NCI-H345 treated with DMSO at 0.1 percent for 48 hours (cell line): ENCODE data around the gene CALU.

Experiments
- DNase-seq: peaks from one replicate; lab custom pipeline; 2025; ENCODE audit not compliant: unreplicated experiment; lab: John Stamatoyannopoulos, UW

Gene CALU

DNA sequence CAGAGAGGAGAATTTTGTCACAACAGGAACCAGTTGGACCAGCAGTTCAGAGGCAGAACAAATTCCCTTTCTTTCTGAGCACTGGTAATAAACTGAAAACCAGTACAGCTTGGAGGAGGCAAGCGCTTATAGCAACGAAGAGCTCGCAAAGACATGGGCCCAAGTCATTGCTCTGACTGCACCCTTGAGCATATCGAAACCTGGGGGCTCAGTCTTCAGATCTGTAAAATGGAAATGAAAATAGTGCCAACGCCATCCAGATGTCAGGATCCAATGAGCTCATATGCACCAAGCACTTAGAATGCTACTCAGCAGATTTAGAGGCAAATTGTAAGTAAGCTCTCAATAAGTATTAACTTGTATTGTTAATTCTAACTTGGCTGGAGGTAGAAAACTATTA lies 14.4 kb upstream of the CALU start:
- no peak for DNase-seq

DNA sequence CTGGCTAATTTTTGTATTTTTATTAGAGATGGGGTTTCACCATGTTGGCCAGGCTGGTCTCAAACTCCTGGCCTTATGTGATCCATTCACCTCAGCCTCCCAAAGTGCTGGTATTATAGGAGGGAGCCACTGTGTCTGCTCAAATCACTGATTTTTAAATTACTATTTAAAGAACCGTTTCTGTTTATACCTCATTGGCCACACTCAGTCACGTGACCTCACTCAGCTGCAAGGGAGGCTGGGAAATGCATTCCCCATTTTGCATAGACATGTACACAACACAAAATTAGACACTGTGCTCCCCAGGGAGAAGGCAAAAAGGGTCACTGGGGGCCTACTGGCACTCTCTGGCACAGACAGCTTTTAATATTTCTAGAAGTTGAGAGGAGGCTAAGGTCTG lies 13.6 kb upstream of the CALU start:
- DNase-seq = no peak

DNA sequence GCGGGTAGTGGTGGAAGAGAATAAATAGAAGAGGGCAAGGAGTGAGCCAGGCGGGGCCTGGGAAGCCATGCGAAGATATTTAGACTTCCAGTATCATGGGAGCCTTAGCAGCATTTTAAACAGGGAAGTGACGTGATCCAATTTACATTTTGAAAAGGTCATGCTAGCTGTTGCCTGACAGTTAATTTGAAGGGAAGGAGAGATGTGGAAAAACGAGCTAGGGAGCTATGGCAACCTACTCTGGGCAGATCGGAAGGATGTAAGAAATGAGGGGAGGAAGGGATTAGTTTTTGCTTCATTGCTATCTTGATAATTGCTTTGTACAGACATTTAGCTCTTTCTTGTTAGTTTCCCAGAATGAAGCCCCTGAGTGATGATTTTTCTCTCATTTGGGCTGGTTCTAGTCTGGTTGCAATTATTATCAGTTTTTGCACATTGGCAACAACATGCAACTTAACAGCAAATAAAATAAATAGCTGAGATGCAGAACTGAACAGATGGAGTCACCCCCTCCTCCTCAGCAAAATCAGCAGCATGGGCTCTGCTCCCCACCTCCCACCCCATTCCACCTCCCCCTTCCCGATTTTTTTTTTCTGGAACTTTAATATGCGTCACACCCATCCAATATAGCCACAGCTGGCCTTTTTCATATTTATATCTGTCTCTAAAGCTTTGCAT lies 13.0 kb upstream of the CALU start:
- DNase-seq = no peak

DNA sequence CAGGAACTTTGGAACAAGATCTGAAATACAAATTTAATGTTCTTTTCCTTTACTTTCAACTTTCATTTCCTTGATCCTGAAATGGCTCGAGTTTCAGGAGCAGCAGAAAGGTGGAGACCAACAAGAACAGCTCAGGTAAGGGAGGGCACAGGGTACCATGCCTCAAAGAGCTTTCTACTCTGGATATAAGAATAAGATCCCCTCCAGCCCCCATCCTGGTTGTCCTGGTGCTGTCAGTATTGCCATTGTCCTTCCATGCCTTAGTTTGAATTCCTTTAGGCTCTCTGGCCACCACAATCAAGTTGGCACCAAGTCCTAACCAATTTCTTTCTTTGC lies 12.5 kb upstream of the CALU start:
- no peak for DNase-seq

DNA sequence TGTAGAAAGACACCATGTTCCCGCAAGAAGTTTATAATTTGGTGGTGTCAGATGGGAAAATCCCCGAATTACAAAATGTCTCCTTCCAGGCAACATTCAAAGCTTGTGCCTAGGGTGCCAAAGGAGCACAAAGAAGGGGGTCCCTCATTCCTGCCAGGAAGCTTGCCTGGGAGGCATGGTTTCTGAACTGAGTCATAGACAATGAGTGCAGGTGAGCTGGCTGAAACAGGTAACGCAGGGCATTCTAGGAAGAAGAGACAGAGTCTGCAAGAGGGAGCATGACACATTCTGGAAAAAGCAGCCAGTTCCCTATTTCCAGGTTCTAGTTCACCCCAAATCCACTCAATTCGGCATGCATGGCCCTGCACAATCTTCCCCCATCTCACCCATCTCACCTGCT lies 11.9 kb upstream of the CALU start:
- DNase-seq = no peak

DNA sequence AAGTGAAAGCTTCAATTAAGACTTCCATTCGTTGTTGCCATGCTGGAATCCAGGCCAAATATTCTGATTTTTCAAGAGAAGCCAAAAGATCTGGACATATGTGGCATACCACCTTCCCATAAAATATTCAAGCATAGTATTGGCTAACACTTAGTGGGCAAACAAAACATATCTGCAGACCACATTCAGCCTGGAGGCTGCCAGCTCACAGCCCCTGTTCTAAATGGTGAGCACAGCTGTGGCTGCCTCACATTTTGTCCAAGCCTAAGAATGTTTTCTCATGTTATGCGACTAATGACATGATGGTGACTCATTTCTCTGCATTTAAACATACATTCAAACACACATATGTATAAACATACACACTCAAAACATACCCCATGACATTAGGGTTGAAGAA lies 10.6 kb upstream of the CALU start:
- no peak for DNase-seq

DNA sequence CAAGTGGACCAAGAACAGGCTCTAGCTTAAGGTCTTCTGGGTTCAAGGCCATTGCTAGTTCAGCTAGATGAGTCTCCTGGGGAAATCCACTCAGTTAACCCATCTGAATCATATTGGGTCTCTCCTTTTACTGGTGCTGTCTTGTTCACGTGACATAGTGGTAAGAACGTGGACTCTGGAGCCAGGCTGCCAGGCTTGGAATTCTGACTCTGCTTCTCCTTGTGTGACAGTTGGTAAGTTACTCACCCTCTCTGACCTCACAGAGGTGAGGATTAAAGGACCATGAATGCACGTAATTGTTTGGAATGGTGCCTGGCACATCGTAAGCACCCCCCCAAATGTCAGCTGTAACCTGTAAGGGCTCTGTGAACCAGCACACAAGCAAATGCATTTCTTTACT lies 9.7 kb upstream of the CALU start:
- no peak for DNase-seq

DNA sequence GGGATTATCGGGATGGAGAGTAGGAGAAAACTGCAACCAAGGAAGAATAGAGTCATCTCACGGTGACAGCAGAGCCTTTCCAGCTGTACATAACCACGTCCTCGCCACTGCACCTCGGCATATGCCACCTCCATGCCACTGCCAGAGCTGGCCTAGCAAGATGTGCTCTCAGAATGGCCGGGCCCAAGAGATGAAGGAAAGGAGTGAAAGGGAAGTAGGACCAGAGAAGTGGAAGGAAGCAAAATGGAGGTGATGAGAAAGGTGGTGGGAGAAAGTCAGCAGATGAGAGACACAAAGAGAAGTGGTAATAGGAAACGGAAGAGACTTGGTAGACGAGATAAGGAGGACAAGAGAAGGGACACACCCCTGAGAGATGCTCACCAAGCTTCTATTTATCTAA lies 8.0 kb upstream of the CALU start:
- DNase-seq = no peak

DNA sequence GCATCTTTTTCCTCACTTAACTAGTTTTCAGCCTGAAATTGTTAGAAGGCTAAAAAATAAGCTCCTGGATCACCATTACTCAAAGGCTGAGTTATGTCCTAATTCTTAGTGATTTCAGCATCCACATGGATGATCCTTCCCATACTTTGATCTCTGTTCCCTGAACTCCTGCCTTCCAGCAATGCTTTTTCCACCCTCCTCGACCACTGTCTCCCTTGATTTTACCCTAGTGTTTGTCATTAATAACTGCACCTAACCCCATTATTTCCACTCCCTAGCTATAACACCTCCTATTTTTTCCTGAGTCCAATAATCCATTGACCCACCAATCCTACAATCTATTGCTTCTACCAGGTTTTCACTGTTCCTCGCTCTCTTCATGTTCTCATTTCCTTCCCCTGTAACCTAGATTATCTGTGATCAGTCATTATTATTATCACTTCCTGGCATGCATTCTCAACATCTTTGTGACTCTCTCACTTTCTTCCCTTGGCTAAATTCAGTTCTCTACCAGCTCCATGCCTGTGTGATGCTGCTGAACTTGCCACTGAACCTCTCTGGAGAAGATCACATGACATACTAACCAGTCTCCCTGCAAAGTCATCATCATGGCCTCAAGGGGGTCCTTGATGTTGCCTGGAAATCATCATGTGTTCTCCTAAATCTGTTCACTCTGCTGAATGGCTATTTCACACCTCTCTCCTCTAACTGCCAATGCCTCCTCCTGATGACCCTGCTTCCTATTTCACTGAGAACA lies 6.5 kb upstream of the CALU start:
- DNase-seq = no peak

DNA sequence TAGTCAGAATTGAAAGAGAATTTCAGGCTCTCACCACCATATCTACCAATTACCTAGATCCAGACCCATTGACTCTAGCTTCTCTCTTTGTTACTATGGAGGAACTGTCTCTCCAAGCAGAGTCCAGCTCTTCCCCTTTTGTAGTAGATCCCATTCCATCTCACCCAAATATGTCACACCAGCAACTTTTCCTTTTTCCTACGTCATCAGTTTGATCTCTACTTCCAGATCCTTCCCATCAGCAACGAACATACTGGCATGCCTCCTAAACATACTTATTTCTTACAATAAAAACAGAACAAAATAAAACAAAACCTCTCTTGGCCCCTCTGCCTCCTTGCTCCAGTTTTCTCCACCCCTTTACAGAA lies 5.9 kb upstream of the CALU start:
- no peak for DNase-seq

DNA sequence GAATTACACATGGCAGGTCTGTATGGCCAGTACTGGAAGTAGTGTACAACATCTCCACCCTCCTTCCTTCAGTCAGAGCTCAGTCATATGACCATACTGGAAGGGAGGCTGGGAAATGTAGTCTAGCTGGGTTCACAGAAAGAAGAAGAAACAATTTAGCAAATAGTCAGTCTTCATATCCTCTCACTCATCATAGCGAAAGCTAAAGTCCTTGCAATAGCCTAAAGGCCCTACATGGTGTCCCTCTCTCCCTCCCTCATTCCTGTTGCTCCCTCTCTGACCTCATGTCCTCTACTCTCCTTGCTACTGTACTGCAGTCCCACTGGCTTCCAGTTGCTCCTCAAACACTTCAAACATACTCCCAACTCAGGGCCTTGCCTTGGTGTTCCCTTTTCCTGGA lies 4.3 kb upstream of the CALU start:
- DNase-seq = no peak

DNA sequence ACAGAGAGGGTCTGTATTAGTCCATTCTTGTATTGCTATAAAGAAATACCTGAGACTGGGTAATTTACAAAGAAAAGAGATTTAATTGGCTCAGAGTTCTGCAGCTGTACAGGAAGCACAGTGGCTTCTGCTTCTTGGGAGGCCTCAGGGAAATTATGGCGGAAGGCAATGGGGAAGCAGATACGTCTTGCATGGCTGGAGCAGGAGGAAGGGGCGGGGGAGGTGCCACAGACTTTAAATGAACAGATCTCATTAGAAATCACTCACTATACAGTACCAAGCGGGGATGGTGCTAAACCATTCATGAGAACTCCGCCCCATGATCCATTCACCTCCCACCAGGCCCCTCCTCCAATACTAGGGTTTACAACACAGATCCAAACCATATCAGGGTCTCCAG lies 3.7 kb upstream of the CALU start:
- no peak for DNase-seq

DNA sequence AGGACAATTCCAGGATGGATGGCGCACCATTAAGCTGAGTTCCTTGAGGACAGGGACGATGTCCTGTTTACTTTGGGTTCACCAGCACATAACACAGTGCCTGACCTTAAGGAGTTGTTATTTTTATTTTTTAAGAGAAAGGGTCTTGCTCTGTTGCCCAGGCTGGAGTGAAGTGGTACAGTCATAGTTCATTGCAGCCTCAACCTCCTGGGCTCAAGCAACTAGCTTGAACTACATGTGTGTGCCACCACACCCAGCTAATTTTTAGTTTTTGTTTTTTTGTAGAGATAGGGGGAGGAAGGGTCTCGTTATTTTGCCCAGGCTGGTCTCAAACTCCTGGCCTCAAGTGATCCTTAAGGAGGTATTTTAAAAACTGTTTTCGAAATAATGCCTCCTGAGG lies 1.7 kb upstream of the CALU start:
- DNase-seq = no peak

DNA sequence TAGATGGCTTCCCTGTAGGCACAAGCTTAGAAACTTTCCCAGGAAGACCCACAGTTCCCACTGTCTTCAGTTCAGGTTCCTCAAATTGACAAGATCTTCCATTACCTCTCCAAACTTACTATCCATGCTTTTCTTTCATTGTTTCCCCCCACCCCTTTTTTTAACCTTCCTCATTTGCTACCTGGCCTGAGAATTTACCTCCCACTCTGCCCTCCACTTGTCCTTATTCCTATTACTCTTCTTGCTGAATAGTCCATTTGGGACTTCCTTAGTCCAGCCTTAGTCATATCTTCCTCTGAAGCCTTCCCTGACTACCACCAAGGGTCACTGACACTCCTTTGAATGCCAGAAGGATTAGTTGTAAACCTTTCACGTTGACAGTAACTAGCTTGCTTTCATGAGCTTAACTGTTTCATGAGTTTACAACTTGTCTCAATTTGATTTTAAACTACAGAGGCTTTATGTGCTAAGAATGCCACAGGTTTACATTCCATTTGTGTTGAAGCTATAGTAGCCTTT lies 1.2 kb upstream of the CALU start:
- no peak for DNase-seq

DNA sequence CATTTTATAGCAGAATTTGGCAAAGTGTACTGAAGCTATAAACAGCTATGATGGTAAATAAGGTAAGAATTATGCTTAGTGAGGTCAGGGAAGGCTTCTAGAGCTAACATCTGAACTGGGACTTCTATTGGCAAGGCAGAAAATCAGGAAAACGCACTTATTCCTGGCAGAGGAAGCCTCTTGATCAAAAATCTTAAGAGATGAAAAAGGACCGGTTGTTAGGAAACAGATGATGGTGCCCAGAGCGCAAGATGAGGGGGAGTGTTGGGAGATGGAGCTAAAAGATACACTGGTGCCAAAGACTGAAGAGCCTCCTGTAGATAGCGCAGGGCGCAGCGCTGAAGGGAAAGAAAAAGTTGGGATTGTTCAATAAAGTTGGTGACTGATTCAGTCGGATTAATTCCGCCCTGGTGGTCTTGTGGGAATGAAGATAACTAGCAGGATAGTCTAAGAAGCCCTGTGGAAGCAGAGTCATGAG lies 550 bp upstream of the CALU start:
- DNase-seq = no peak

DNA sequence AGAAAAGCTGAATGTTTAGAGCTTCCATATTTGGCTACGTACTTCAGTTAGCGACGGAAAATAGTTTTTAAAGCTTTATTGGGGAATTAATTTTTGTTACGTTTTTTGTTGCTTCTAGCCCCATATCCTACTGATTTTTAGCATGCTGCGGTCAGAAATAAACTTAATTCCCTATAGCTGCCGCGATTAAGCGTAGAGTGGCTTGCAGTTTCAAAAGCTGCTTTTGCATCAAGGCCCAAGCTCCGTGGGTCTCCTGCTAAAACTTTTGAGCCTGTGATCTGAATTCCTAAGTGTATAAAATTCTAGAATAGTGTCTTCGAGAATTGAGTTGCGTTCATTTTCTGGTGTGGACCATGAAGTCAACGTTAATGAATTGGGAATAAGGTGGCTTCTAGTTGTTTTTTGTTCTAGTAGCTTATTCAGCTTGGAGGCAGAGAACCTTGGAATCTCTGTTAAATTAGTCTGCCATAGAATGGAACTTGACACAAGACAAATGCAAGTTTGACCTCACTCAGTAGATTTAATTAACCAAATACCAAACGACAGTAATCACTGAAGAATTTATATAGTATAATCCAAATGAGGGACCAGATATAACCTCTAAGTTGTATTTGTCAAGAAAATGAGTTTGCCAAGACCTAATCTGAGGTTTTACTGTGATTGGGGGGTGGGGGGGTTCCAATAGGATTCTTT lies 977 bp downstream of the CALU start:
- no peak for DNase-seq

DNA sequence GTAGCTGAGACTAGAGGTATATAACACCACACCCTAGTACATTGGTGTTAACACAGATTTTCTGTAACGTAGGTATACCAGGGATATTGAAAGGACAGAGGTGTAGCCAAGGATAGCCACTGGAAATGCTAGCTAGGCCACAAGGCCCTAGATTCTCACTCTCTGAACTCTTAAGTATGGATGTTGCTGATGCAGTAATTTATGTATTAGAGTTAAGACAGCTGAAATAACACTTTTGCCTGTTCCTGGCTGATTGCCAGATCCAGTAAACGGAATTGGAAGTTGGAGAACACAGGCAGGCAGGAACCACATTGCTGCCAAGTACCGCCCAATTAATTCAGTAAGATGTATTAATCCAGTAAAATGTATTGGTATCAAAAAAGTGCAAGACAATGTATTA lies 1.8 kb downstream of the CALU start:
- DNase-seq = no peak

DNA sequence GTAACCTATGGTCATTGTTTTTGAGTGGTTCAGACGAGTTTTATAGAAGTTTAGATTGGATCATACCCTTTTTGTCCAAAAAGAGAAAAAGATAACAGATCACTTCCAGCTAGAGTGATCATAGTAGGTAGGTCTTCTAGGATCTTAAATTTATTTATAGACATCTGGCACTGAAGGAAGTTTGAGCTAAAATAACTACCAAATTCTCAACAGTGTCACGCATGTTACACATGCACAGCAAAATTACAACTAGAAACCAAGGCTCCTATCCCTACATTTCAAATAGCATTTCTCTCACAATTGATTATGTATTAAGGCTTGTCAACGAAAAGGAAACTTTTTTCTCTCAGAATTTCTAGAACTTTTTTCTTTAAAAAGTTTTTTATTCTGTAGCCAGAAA lies 2.3 kb downstream of the CALU start:
- no peak for DNase-seq

DNA sequence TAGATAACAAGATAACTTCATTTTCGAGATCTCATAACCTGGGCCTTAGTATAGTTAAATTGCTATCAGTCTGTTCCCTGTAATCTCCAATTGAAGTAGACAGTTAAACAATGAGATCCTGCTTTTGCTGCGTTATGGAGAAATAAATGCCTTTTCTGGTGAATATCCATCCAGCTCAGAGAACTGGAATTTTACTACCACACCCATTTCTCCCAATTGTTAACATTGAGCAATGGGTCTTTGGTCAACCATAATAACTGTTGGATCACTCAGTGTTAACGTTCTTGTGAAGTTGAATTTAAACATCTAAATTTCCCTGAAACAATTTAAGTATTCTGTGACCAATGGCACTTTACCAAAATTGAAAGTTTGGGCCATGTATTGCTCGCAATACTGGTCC lies 3.0 kb downstream of the CALU start:
- DNase-seq = no peak

DNA sequence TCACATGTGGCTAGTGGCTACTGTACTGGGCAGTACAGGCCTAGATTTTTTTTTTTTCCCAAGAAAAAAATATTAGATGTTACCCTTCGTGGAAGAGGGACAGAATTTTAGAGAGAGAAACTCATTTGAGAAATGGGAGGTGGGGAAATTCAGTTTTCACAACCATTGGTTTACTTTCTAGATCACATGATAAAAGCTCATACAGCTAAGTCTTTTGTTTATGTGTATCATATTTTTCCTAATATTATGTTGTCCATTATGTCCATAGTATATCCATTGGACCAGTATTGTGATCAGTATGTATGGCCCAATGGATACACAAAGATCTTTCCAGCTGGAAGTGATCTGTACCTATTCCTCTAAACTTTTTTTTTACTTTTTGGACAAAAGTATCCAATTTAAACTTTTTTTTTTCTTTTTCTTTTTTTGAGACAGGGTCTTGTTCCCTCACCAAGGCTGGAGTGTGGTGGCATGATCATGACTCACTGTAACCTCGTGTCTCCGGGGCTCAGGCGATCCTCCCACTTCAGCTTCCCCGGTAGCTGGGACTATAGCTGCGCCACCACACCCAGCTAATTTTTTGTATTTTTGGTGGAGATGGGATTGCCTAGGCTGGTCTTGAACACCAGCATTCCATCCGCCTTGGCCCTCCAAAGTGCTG lies 4.1 kb downstream of the CALU start:
- no peak for DNase-seq

DNA sequence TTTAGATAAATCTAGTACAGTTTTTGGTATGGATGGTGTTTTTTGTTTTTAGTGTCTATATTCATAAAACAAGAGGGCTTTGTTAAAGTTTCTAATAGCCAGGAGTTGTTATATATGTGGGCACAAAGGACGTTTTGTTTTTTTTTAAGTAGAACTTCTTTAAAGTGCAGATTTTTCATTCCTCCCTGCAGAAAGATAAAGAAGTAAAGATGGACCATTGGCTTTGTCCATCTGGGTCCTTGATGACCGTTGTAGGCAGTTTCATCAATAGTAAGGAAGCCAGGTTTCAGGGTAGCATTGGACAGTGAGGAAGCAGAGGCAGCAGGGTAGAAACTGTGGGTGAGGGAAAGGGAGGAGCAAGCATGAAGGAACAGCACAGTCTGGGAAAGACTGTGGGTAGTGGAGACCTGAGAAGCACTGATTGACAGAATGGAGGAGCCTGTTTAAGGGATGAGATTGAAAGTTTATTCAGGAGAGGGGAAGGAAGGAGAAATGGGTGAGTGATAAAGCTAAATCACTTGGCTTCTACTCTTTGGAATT lies 5.3 kb downstream of the CALU start:
- no peak for DNase-seq
